ENCODE measurements around the gene CELSR1. TPM values are rescaled to one million over a fixed set of nuclear protein-coding genes. Genes with fewer than 3 reads are reported as not detected.

CELSR1 gene
- total and polyA plus RNA-seq, 2 of the 13 experiments (the other 11 are each of a cell fraction or from before 2014, with no cell fraction given), result 0.78 to 1.8 TPM

- DNase-seq (ENCODE audit: low spot score), result no peak
- FAIRE-seq, result no peak
- H3K79me2 ChIP-seq (ENCODE audit: insufficient read depth, low read length), result no peaks in the 10 kb centered on the region
- no peak overlapping the region for H3K4me3 ChIP-seq (replicated peaks in 1 of 3; ENCODE audit: insufficient read depth in 1 of 3, low read depth in 2 of 3, low read length in 3 of 3)
- H3K36me3 ChIP-seq (replicated peaks in 1 of 2; ENCODE audit: control insufficient read depth in 1 of 2, insufficient read depth in 2 of 2, low read length in 2 of 2), result no peaks in the 10 kb centered on the region
- CTCF ChIA-PET (ENCODE audit: low intra/inter-chr PET ratio, low total read pairs), result no interaction called here
- in situ Hi-C loops (cut with HindIII; ENCODE audit: extremely low pct_ligation_motif_present, low pct_unique_long_range_greater_than_20kb) (no loop called here), intact Hi-C loops (cut with micrococcal nuclease; ENCODE audit: unreplicated experiment) (no loop called here)
- TF ChIP-seq HES4 (CRISPR knock-in tag; IDR thresholded peaks at IDR 0.05; ENCODE audit: borderline replicate concordance), result no peak
- no peak for TF ChIP-seq ZNF343 (CRISPR knock-in tag; IDR thresholded peaks at IDR 0.05)
- no peak for TF ChIP-seq BRCA1 (CRISPR knock-in tag; IDR thresholded peaks at IDR 0.05)
- TF ChIP-seq ZNF451 (CRISPR knock-in tag; IDR thresholded peaks at IDR 0.05), result no peak
- TF ChIP-seq EP300 (IDR thresholded peaks at IDR 0.05; ENCODE audit: low read depth in 2 of 2, low read length in 2 of 2), result no peak
- no peak for TF ChIP-seq EP300 (CRISPR knock-in tag; IDR thresholded peaks at IDR 0.05; ENCODE audit: borderline replicate concordance)
- TF ChIP-seq CSRNP2 (CRISPR knock-in tag; conservative IDR thresholded peaks at IDR 0.05; ENCODE audit: low read depth), result no peak
- no peak for TF ChIP-seq MYPOP (CRISPR knock-in tag; IDR thresholded peaks at IDR 0.05)
- TF ChIP-seq PAXIP1 (CRISPR knock-in tag; conservative IDR thresholded peaks at IDR 0.05), result no peak
- no peak for TF ChIP-seq TRIM22 (IDR thresholded peaks at IDR 0.05)
- TF ChIP-seq NONO (IDR thresholded peaks at IDR 0.05), result no peak
- no peak for TF ChIP-seq NONO (CRISPR knock-in tag; conservative IDR thresholded peaks at IDR 0.05)
- no peak for TF ChIP-seq ATM (IDR thresholded peaks at IDR 0.05; ENCODE audit: borderline replicate concordance)
- TF ChIP-seq JUNB (CRISPR knock-in tag; IDR thresholded peaks at IDR 0.05; ENCODE audit: borderline replicate concordance), result no peak
- H3K27me3 ChIP-seq (ENCODE audit: control insufficient read depth in 1 of 2, insufficient read depth in 2 of 2, low read length in 2 of 2), result peaks cover 0 to 14% of the 10 kb centered on the region in 2 experiments; a peak in 3 of 5 replicates
- no peaks in the 10 kb centered on the region for H3K9me3 ChIP-seq (ENCODE audit: low read length)
- no peak overlapping the region for H2AFZ ChIP-seq (ENCODE audit: low read length)
- POLR2A ChIA-PET, result no interaction called here
- no peak overlapping the region for H3K9ac ChIP-seq (ENCODE audit: insufficient read depth, low read depth, low read length)
- 77% methylated on average over 14 of the region's 20 CpGs for WGBS (ENCODE audit: low lambda C conversion rate)
- H3K4me2 ChIP-seq (ENCODE audit: low read depth, low read length), result no peak overlapping the region
- no TSS peak for BruUV-seq (replicated peaks)
- no peaks in the 10 kb centered on the region for H3K4me1 ChIP-seq (ENCODE audit: insufficient read depth, low read length)
- no peaks in the 10 kb centered on the region for H4K20me1 ChIP-seq (ENCODE audit: insufficient read depth, low read length)
- no peak for ATAC-seq
- H3K27ac ChIP-seq (ENCODE audit: extremely low read length, insufficient read depth, low read length), result no peak overlapping the region
Observed at GRCh38 chr22:46508491-46508999, 28.9 kb downstream of the CELSR1 start.
